SK-N-MC (cell line): Measurements from ENCODE around the gene PSPN.

Experiments
- EZH2 ChIP-seq: fragments of 200-600 bp; sonication (generic); IDR thresholded peaks from one replicate; pipeline ENCODE4 v1.6.1; 2017; ENCODE audit warnings: antibody characterized with exemption
- POLR2AphosphoS5 ChIP-seq: IDR thresholded peaks from 2 replicates; pipeline ENCODE4 v1.6.1; 2012; ENCODE audit warnings: mild to moderate bottlenecking, low read depth, low read length, borderline replicate concordance

DNA sequence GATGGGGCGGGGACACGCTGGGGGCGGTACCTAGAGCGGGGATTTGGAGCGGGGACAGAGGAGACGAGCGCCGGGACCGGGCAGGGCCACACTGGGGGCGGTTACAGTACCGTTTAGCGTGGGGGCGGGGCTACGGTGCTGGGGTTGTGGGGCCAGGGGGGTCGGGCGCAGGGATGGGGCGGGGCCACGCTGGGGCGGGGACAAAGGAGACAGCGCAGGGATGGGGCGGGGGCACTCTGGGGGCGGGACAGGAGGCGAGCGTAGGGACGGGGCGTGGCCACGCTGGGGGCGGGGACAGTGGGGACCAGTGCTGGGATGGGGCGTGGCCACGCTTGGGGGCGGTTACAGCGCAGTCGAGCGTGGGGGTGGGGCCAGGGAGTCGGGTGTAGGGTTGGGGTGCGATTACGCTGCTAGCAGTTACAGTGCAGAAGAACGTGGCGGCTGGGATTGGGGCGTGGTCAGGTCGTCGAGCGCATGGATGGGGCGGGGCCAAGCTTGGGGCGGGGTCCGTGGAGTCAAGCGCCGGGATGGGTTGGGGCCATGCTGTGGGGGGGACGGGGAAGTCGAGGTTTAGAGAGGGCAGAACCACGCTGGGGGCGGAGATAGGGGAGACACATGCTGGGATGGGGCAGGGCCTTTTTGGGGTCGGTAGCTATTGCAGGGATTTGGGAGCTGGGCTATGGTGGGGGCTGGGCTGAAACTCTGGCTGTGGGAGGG, 2.5 kb downstream of the PSPN start:
- no peak for TF ChIP-seq POLR2AphosphoS5
- no peak for TF ChIP-seq EZH2
